H1 (cell line): Measurements from ENCODE around the gene PDGFD.

ENCODE experiments used
- TAF1 ChIP-seq: IDR thresholded peaks from 2 replicates; pipeline ENCODE4 v1.6.1; 2011; ENCODE audit warnings: mild to moderate bottlenecking, low read depth, low read length
- TF ChIP-seq, protein P1 (sequence below), 3 experiments: IDR thresholded peaks; 1 replicate in 2 of 3; 2 replicates in 1 of 3; pipeline versions ENCODE4 v1.5.1 to v1.6.1; 2011; ENCODE audit warnings: low read length in 3 of 3, mild to moderate bottlenecking in 3 of 3, inconsistent platforms in 2 of 3, low read depth in 1 of 3, moderate library complexity in 1 of 3; ENCODE audit not compliant: insufficient read depth in 1 of 3; ENCODE audit errors: control extremely low read depth in 1 of 3
- TF ChIP-seq, protein P2 (sequence below): IDR thresholded peaks from 2 replicates; pipeline ENCODE4 v1.6.1; 2012; ENCODE audit warnings: low read length, inconsistent platforms

DNA sequence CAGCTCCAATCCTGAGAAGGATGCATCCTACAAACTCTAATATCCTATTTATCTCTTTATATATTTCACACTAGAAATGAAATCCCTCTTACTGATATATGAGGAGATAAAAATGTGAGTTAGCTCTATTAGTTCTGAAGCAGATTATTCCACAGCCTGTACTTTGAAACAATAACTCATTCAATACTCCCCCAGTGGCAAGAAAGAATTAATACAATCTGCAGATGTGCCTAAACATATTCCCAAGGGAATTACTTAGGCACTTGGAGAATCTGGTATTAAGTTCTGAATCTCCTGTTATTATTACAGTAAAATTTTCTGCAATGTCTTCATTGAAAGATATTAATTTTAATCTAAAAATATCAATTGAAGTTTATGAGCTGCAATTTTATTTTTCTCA, 68.2 kb downstream of the PDGFD start:
- TF ChIP-seq, protein P1, sequence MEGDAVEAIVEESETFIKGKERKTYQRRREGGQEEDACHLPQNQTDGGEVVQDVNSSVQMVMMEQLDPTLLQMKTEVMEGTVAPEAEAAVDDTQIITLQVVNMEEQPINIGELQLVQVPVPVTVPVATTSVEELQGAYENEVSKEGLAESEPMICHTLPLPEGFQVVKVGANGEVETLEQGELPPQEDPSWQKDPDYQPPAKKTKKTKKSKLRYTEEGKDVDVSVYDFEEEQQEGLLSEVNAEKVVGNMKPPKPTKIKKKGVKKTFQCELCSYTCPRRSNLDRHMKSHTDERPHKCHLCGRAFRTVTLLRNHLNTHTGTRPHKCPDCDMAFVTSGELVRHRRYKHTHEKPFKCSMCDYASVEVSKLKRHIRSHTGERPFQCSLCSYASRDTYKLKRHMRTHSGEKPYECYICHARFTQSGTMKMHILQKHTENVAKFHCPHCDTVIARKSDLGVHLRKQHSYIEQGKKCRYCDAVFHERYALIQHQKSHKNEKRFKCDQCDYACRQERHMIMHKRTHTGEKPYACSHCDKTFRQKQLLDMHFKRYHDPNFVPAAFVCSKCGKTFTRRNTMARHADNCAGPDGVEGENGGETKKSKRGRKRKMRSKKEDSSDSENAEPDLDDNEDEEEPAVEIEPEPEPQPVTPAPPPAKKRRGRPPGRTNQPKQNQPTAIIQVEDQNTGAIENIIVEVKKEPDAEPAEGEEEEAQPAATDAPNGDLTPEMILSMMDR (IDR thresholded peaks at IDR 0.05; ENCODE audit: control extremely low read depth in 1 of 3, insufficient read depth in 1 of 3, low read depth in 1 of 3, low read length in 3 of 3) = no peak
- no peak for TF ChIP-seq TAF1
- TF ChIP-seq, protein P2, sequence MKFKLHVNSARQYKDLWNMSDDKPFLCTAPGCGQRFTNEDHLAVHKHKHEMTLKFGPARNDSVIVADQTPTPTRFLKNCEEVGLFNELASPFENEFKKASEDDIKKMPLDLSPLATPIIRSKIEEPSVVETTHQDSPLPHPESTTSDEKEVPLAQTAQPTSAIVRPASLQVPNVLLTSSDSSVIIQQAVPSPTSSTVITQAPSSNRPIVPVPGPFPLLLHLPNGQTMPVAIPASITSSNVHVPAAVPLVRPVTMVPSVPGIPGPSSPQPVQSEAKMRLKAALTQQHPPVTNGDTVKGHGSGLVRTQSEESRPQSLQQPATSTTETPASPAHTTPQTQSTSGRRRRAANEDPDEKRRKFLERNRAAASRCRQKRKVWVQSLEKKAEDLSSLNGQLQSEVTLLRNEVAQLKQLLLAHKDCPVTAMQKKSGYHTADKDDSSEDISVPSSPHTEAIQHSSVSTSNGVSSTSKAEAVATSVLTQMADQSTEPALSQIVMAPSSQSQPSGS = no peak
